Brain microvascular endothelial cell (primary cell): Measurements from ENCODE around the gene SMARCD3.

Experiments used
- DNase-seq: peaks from one replicate; pipeline ENCODE4 v3.0.0-alpha.2; 2020
- H3K27ac ChIP-seq: fragments of 250-450 bp; sonication (Bioruptor Pico); 2 replicates; pipeline ENCODE4 v1.5.1; 2020; ENCODE audit warnings: mild to moderate bottlenecking, moderate library complexity
- H3K27me3 ChIP-seq: fragments of 250-450 bp; sonication (Bioruptor Pico); replicated peaks from 2 replicates; pipeline ENCODE4 v1.5.1; 2020; ENCODE audit warnings: mild to moderate bottlenecking
- H3K36me3 ChIP-seq: fragments of 250-450 bp; sonication (Bioruptor Pico); replicated peaks from 2 replicates; pipeline ENCODE4 v1.5.1; 2020; ENCODE audit warnings: mild to moderate bottlenecking
- H3K4me3 ChIP-seq: 2 replicates; pipeline ENCODE4 v1.5.1; 2011; ENCODE audit warnings: low read depth, mild to moderate bottlenecking, control low read depth, low read length, moderate library complexity
- in situ Hi-C: cut with HindIII; loops from 2 replicates; pipeline ENCODE4 v1.10.0; 2017; ENCODE audit warnings: low sequenced_read_pairs, low pct_ligation_motif_present
- TF ChIP-seq, protein P1 (sequence below): IDR thresholded peaks from 2 replicates; pipeline ENCODE4 v1.5.1; 2011; ENCODE audit warnings: low read depth, mild to moderate bottlenecking, moderate library complexity, low read length, control low read depth, inconsistent platforms; ENCODE audit errors: missing control alignments

The SMARCD3 gene

DNA sequence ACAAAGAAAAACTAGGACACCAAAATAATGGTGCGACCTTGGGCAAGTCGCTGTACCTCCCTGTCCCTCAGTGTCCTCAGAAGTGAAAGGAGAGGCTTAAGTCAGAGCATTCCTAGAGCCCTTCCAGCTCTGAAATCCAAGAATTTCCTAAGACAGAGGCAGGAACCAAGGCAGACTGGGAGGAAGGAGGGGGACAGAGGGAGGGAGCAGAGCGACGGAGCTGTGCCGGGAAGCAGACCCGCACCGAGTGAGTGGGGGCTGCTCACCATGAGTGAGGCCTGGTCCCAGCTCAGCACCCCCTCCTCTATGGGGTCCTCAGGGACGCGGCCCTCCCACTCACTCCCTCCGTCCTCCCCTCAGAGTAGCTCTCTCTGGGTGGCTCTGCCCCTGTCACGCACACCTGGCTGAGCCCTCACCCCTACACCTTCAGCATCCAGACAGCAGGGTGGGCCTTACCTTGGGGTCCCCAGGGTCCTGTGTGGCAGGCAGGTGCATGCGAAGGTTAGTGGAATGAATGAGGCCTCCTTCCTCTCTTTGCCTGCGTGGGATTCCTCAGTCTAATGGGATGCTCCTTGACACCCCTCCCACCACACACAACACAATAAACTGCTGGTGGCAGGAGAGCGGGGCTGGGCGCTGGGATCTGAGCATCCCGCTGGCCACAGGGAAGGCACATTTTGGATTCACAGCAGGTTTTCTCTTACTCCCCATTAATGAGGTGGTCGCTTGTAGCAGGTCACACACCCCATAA is 4.6 kb upstream of the SMARCD3 start:
- Histone ChIP-seq H3K27me3 (peaks cover 14% of the 10 kb centered on the region), H3K36me3 (no peaks in the 10 kb centered on the region), H3K27ac (no peak overlapping the region), H3K4me3 (no peak overlapping the region)
- DNase-seq = no peak
- in situ Hi-C loops = no loop called here
- TF ChIP-seq, protein P1, sequence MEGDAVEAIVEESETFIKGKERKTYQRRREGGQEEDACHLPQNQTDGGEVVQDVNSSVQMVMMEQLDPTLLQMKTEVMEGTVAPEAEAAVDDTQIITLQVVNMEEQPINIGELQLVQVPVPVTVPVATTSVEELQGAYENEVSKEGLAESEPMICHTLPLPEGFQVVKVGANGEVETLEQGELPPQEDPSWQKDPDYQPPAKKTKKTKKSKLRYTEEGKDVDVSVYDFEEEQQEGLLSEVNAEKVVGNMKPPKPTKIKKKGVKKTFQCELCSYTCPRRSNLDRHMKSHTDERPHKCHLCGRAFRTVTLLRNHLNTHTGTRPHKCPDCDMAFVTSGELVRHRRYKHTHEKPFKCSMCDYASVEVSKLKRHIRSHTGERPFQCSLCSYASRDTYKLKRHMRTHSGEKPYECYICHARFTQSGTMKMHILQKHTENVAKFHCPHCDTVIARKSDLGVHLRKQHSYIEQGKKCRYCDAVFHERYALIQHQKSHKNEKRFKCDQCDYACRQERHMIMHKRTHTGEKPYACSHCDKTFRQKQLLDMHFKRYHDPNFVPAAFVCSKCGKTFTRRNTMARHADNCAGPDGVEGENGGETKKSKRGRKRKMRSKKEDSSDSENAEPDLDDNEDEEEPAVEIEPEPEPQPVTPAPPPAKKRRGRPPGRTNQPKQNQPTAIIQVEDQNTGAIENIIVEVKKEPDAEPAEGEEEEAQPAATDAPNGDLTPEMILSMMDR = no peak

DNA sequence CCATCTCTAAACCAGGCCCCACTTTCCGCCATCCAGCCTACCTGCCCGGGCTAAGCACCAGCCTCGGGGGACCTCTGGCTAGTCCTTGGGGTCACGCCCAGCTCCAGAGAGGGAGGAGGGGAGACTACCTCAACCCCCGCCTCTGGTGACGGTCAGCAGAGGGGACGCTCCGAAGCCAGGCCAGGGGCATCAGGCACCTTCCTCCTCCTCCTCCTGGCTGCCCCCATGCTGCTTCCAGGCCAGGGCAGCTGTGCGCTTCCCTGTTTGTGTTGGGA is 4.0 kb upstream of the SMARCD3 start:
- in situ Hi-C loops = no loop called here
- peak overlapping the region; percentile 63 for H3K4me3 ChIP-seq
- H3K27me3 ChIP-seq = peaks cover 9% of the 10 kb centered on the region
- no peaks in the 10 kb centered on the region for H3K36me3 ChIP-seq
- DNase-seq = no peak
- no peak overlapping the region for H3K27ac ChIP-seq
- TF ChIP-seq, protein P1 = no peak

DNA sequence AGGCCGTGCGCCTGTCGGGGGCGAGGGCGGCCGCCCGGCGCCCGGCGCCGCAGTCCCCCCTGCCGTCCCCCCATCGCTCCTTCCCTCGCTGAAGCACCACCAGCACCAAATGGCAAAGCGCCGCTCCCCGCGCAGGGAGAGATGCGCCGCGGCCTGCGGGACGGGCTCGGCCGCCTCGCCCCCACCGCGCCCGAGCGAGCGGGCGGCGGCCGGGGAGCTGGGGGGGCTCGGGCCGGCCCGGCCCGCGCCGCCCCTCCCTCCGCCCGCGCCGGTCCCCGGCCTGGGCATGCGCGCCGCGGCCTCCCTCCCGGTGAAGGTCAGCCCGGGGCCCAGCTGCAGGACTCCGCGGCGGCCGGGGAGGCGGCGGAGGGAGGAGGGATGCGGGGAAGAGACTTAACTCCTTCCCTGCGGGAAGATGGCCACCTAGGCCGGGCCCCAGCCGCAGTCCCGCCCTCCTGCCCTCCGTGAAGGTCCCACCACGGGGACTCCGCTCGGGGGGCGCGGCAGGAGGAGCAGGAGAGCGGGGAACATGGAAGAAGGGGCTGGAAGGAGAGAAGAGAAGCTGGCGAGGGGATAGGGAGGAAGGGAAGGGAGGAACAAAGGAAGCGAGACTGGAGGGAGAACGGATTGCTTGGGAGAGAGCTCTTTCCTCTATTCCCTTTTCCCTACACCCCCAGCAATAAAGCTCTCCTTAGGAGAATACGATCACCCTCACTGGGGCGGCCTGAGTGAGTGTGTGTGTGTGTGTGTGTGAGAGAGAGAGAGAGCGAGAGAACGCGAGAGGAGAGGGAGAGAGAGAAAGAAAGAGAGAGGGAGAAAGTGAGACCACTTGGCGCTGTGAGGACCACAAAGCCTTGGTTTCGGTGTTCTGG is 3.4 kb upstream of the SMARCD3 start:
- peak overlapping the region; percentile 63 for H3K4me3 ChIP-seq
- TF ChIP-seq, protein P1 = no peak
- no peaks in the 10 kb centered on the region for H3K36me3 ChIP-seq
- peak; percentile 45 for DNase-seq
- peaks cover 7% of the 10 kb centered on the region for H3K27me3 ChIP-seq
- no peak overlapping the region for H3K27ac ChIP-seq
- in situ Hi-C loops = no loop called here

DNA sequence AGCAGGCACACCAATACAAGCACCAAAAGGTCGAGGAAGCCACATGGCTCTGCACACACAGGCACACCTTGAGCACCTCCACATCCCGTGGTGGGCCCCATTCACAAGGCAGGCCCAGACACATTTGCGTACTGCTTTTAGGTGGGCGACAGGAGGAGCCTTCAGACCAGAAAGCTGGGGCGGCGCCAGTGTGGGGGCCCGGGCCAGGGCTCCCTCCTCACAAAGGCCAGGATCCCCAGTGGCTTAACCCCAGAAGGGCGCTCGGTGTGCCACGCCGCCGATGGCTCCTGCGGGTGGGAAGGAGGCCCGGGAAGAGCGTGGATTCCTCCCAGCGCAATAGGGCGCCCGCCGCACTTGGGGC is 2.8 kb upstream of the SMARCD3 start:
- in situ Hi-C loops = no loop called here
- DNase-seq = no peak
- Histone ChIP-seq H3K27ac (no peak overlapping the region), H3K27me3 (peaks cover 5% of the 10 kb centered on the region), H3K4me3 (peak overlapping the region; percentile 63), H3K36me3 (no peaks in the 10 kb centered on the region)
- TF ChIP-seq, protein P1 = no peak

DNA sequence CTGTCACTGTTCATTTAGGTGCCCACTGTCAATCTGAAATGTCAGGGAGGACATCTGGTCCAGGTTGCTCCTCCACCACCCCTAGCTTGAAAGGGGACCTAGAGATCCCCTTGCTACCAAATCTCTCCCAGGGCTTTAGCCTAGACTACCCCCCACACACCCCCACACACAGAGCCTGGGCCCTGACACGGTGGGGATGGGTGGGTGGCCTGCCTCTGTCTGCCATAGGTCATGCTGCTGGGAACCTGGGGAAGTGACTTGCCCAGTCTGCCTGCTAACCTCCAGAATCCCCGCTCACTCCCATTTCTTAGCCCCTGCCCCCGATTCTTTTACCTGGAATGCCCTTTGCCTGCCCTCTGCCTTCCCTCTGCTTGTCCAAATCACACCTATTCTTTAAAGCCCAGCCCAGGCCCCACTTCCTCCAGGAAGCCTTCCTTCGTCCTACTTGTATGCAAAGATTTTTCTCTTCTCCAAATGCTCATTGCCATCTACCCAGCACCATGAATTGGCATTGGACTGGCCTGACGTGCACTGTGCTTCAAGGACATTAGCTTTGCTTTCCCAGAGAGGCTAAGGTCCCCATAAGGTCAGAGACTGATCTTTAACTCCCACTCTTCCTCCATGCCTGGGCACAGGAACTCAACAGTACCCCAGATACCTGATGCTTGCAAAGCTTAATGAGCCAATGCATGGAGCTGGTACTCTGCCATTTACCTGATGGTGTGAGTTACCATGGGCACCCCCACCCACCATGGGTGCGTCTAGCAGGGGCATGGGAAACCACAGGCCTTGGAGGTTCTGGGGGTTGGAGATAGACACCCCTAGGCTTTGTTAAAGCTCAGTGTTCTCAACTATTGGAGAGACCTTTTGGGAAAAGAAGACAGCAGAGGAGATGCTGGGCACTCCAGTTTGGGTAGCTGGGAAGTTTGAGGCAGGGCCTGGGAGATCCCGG is 2.0 kb upstream of the SMARCD3 start:
- Histone ChIP-seq H3K4me3 (no peak overlapping the region), H3K27me3 (peaks cover under 1% of the 10 kb centered on the region), H3K27ac (no peak overlapping the region), H3K36me3 (no peaks in the 10 kb centered on the region)
- DNase-seq = no peak
- TF ChIP-seq, protein P1 = no peak
- in situ Hi-C loops = no loop called here
